Activated T-helper 1 cell treated with anti-CD3 and anti-CD28 coated beads, Interleukin-12 subunit alpha, Interleukin-12 subunit beta, Interleukin-2, Interleukin-4 antibody, amounts not matched to agents 30 ng/mL and 10 ng/mL and 1 ng/mL, durations not matched to agents 14 hours and 24 hours and 36 hours (primary cell): ENCODE results near the gene ASPSCR1. TPM values are rescaled to one million over a fixed set of nuclear protein-coding genes. Genes with fewer than 3 reads are reported as not detected.

Experiments used
- DNase-seq: peaks from one replicate; pipeline ENCODE4 v3.0.0; 2021; ENCODE audit warnings: low spot score
- H3K27ac Mint-ChIP-seq: one replicate; pipeline ENCODE4 v1.8.0; 2021; ENCODE audit warnings: mild to moderate bottlenecking, mixed read lengths
- H3K27me3 Mint-ChIP-seq: one replicate; pipeline ENCODE4 v1.8.0; 2022; ENCODE audit warnings: mild to moderate bottlenecking, moderate library complexity, mixed read lengths; ENCODE audit not compliant: insufficient read depth
- H3K36me3 Mint-ChIP-seq: one replicate; pipeline ENCODE4 v1.8.0; 2021; ENCODE audit warnings: low read depth, mixed read lengths
- H3K4me1 Mint-ChIP-seq: one replicate; pipeline ENCODE4 v1.8.0; 2021; ENCODE audit warnings: low read depth, mixed read lengths
- H3K4me3 Mint-ChIP-seq: one replicate; pipeline ENCODE4 v1.8.0; 2021; ENCODE audit warnings: mild to moderate bottlenecking, moderate library complexity, mixed read lengths
- H3K9me3 Mint-ChIP-seq: one replicate; pipeline ENCODE4 v1.8.0; 2021; ENCODE audit warnings: mixed read lengths
- intact Hi-C: fragments of 100-400 bp; cut with micrococcal nuclease; formaldehyde crosslinking; loops from one replicate; pipeline ENCODE4 v1.15.1; 2024
- total RNA-seq: library from RNA; stranded (reverse); gene quantifications from 2 replicates; pipeline ENCODE4 v1.2.3, GENCODE V29; 2022

Gene ASPSCR1
- total RNA-seq, 1 donor from 2014 or later: 33.8 TPM

GRCh38 chr17:82041144-82041814 lies 63.9 kb downstream of the ASPSCR1 start:
- no peak for DNase-seq
- peaks cover 14% of the 10 kb centered on the region for H3K4me1 Mint-ChIP-seq
- H3K9me3 Mint-ChIP-seq: no peaks in the 10 kb centered on the region
- peaks cover 2% of the 10 kb centered on the region for H3K27me3 Mint-ChIP-seq
- no peak overlapping the region for H3K4me3 Mint-ChIP-seq
- intact Hi-C loops: no loop called here
- H3K27ac Mint-ChIP-seq: no peak overlapping the region
- no peaks in the 10 kb centered on the region for H3K36me3 Mint-ChIP-seq

GRCh38 chr17:82042649-82043048 lies 65.2 kb downstream of the ASPSCR1 start:
- DNase-seq: no peak
- no peak overlapping the region for H3K27ac Mint-ChIP-seq
- H3K27me3 Mint-ChIP-seq: peaks cover 2% of the 10 kb centered on the region
- no peaks in the 10 kb centered on the region for H3K9me3 Mint-ChIP-seq
- intact Hi-C loops: no loop called here
- H3K4me3 Mint-ChIP-seq: no peak overlapping the region
- H3K36me3 Mint-ChIP-seq: peaks cover 4% of the 10 kb centered on the region
- H3K4me1 Mint-ChIP-seq: peaks cover 19% of the 10 kb centered on the region

GRCh38 chr17:82043507-82043906 lies 66.1 kb downstream of the ASPSCR1 start:
- no peak for DNase-seq

GRCh38 chr17:82045936-82046484 lies 68.6 kb downstream of the ASPSCR1 start:
- Mint-ChIP-seq H3K4me1 (peaks cover 14% of the 10 kb centered on the region), H3K36me3 (peaks cover 8% of the 10 kb centered on the region), H3K4me3 (no peak overlapping the region), H3K27me3 (no peaks in the 10 kb centered on the region), H3K27ac (no peak overlapping the region), H3K9me3 (no peaks in the 10 kb centered on the region)
- no peak for DNase-seq
- intact Hi-C loops: no loop called here

More at GRCh38 chr17:82043507-82043906, 66.1 kb downstream of the ASPSCR1 start:
- Mint-ChIP-seq H3K9me3 (no peaks in the 10 kb centered on the region), H3K27ac (no peak overlapping the region), H3K36me3 (peaks cover 5% of the 10 kb centered on the region), H3K4me3 (no peak overlapping the region), H3K4me1 (peaks cover 14% of the 10 kb centered on the region), H3K27me3 (peaks cover 2% of the 10 kb centered on the region)
- intact Hi-C loops: no loop called here

- Mint-ChIP-seq H3K27me3 (no peaks in the 10 kb centered on the region), H3K4me3 (no peak overlapping the region), H3K36me3 (peaks cover 8% of the 10 kb centered on the region), H3K9me3 (no peaks in the 10 kb centered on the region), H3K4me1 (peaks cover 14% of the 10 kb centered on the region), H3K27ac (no peak overlapping the region)
- DNase-seq: no peak
- intact Hi-C loops: no loop called here
Observed at GRCh38 chr17:82046903-82047302, 69.5 kb downstream of the ASPSCR1 start.

- intact Hi-C loops: no loop called here
- H3K9me3 Mint-ChIP-seq: no peaks in the 10 kb centered on the region
- H3K4me1 Mint-ChIP-seq: peaks cover 14% of the 10 kb centered on the region
- H3K4me3 Mint-ChIP-seq: peak overlapping the region; percentile 20
- H3K27ac Mint-ChIP-seq: no peak overlapping the region
- no peak for DNase-seq
- H3K27me3 Mint-ChIP-seq: no peaks in the 10 kb centered on the region
- peaks cover 8% of the 10 kb centered on the region for H3K36me3 Mint-ChIP-seq
Observed at GRCh38 chr17:82047379-82047778, 70.0 kb downstream of the ASPSCR1 start.

GRCh38 chr17:82047914-82048570 lies 70.6 kb downstream of the ASPSCR1 start:
- peaks cover 14% of the 10 kb centered on the region for H3K4me1 Mint-ChIP-seq
- intact Hi-C loops: no loop called here
- no peaks in the 10 kb centered on the region for H3K9me3 Mint-ChIP-seq
- H3K27ac Mint-ChIP-seq: no peak overlapping the region
- no peaks in the 10 kb centered on the region for H3K27me3 Mint-ChIP-seq
- H3K36me3 Mint-ChIP-seq: peaks cover 8% of the 10 kb centered on the region
- no peak for DNase-seq
- peak overlapping the region; percentile 20 for H3K4me3 Mint-ChIP-seq

GRCh38 chr17:82048571-82048971 lies 71.1 kb downstream of the ASPSCR1 start:
- Mint-ChIP-seq H3K4me3 (peak overlapping the region; percentile 59), H3K27me3 (no peaks in the 10 kb centered on the region), H3K36me3 (peaks cover 8% of the 10 kb centered on the region)

GRCh38 chr17:82049106-82049505 lies 71.7 kb downstream of the ASPSCR1 start:
- Mint-ChIP-seq H3K4me1 (peaks cover 14% of the 10 kb centered on the region), H3K27ac (no peak overlapping the region), H3K27me3 (no peaks in the 10 kb centered on the region), H3K9me3 (no peaks in the 10 kb centered on the region), H3K4me3 (no peak overlapping the region), H3K36me3 (peaks cover 8% of the 10 kb centered on the region)
- intact Hi-C loops: no loop called here
- DNase-seq: no peak

More at GRCh38 chr17:82048571-82048971, 71.1 kb downstream of the ASPSCR1 start:
- Mint-ChIP-seq H3K9me3 (no peaks in the 10 kb centered on the region), H3K27ac (no peak overlapping the region), H3K4me1 (peaks cover 14% of the 10 kb centered on the region)
- intact Hi-C loops: no loop called here
- DNase-seq: no peak

- Mint-ChIP-seq H3K9me3 (no peaks in the 10 kb centered on the region), H3K4me3 (no peak overlapping the region)
Observed at GRCh38 chr17:82049521-82049971, 72.1 kb downstream of the ASPSCR1 start.

GRCh38 chr17:82050152-82050760 lies 72.8 kb downstream of the ASPSCR1 start:
- Mint-ChIP-seq H3K4me1 (peaks cover 14% of the 10 kb centered on the region), H3K27me3 (no peaks in the 10 kb centered on the region), H3K4me3 (peak overlapping the region; percentile 91), H3K9me3 (no peaks in the 10 kb centered on the region), H3K27ac (peak overlapping the region; percentile 89), H3K36me3 (peaks cover 9% of the 10 kb centered on the region)
- DNase-seq: no peak
- intact Hi-C loops: loop anchor here (5.0 kb wide), 1 partner anchor 47 kb away; the partner anchor contains the start of gene FASN

More at GRCh38 chr17:82049521-82049971, 72.1 kb downstream of the ASPSCR1 start:
- intact Hi-C loops: no loop called here
- H3K36me3 Mint-ChIP-seq: peaks cover 8% of the 10 kb centered on the region
- no peak overlapping the region for H3K27ac Mint-ChIP-seq
- DNase-seq: no peak
- peaks cover 14% of the 10 kb centered on the region for H3K4me1 Mint-ChIP-seq
- H3K27me3 Mint-ChIP-seq: no peaks in the 10 kb centered on the region

GRCh38 chr17:82050761-82051641 lies 73.6 kb downstream of the ASPSCR1 start:
- no peaks in the 10 kb centered on the region for H3K27me3 Mint-ChIP-seq
- H3K9me3 Mint-ChIP-seq: no peaks in the 10 kb centered on the region
- H3K36me3 Mint-ChIP-seq: peaks cover 9% of the 10 kb centered on the region
- peaks cover 14% of the 10 kb centered on the region for H3K4me1 Mint-ChIP-seq
- intact Hi-C loops: loop anchor here (1.0 to 5.0 kb wide), 3 partner anchors 14 to 46 kb away; partner anchors contain the start of genes DCXR and FASN
- no peak for DNase-seq
- H3K27ac Mint-ChIP-seq: peak overlapping the region; percentile 89
- H3K4me3 Mint-ChIP-seq: peak overlapping the region; percentile 91
